CD14-positive monocyte (primary cell): Measurements from ENCODE around the gene ABHD3. TPM values are rescaled to one million over a fixed set of nuclear protein-coding genes. Genes with fewer than 3 reads are reported as not detected.

Experiments
- DNase-seq, 3 donors: peaks; one replicate each; pipeline ENCODE4 v3.0.0-alpha.2; 2011 to 2022
- H2AFZ ChIP-seq: 2 replicates; pipeline ENCODE4 v1.6.0; 2012; ENCODE audit warnings: mild to moderate bottlenecking, low read depth, low read length, inconsistent platforms; ENCODE audit not compliant: insufficient read depth, poor library complexity, severe bottlenecking
- H3K27ac ChIP-seq, 2 donors: 1 replicate in 1 of 2; 2 replicates in 1 of 2; pipeline ENCODE4 v1.5.1; 2012 to 2013; ENCODE audit warnings: low read length in 2 of 2, control low read depth in 1 of 2, inconsistent platforms in 1 of 2, low read depth in 1 of 2, mild to moderate bottlenecking in 1 of 2
- H3K27me3 ChIP-seq, 2 donors: one replicate each; pipeline versions ENCODE4 v1.6.0 to v1.6.1; 2011 to 2013; ENCODE audit warnings: low read length in 2 of 2; ENCODE audit not compliant: control insufficient read depth in 2 of 2, insufficient read depth in 2 of 2
- H3K36me3 ChIP-seq, 2 donors: replicated peaks in 1 of 2; 1 replicate in 1 of 2; 2 replicates in 1 of 2; pipeline versions ENCODE4 v1.5.1 to v1.6.1; 2012 to 2013; ENCODE audit warnings: low read length in 2 of 2, control low read depth in 1 of 2, inconsistent platforms in 1 of 2, mild to moderate bottlenecking in 1 of 2; ENCODE audit not compliant: insufficient read depth in 2 of 2, control insufficient read depth in 1 of 2
- H3K4me1 ChIP-seq, 2 donors: 1 replicate in 1 of 2; 2 replicates in 1 of 2; pipeline versions ENCODE4 v1.5.1 to v1.6.1; 2012 to 2013; ENCODE audit warnings: low read length in 2 of 2, control low read depth in 1 of 2, inconsistent platforms in 1 of 2, mild to moderate bottlenecking in 1 of 2, moderate library complexity in 1 of 2; ENCODE audit not compliant: insufficient read depth in 2 of 2, control insufficient read depth in 1 of 2
- H3K4me2 ChIP-seq: replicated peaks from 2 replicates; pipeline ENCODE3; 2012; ENCODE audit warnings: low read length, moderate library complexity, mild to moderate bottlenecking; ENCODE audit not compliant: poor library complexity, severe bottlenecking; ENCODE audit errors: extremely low read depth
- H3K4me3 ChIP-seq, 3 experiments: fragments of 200-600 bp in 1 of 3; sonication (generic) in 1 of 3; replicated peaks in 1 of 3; 1 replicate in 2 of 3; 2 replicates in 1 of 3; pipeline ENCODE4 v1.5.1; 2011 to 2013; ENCODE audit warnings: low read length in 3 of 3, mild to moderate bottlenecking in 3 of 3, control low read depth in 2 of 3, low read depth in 2 of 3, inconsistent platforms in 1 of 3, moderate library complexity in 1 of 3
- H3K79me2 ChIP-seq: 2 replicates; pipeline ENCODE4 v1.6.0; 2012; ENCODE audit warnings: mild to moderate bottlenecking, control low read depth, inconsistent platforms, low read length, moderate library complexity; ENCODE audit not compliant: insufficient read depth
- H3K9ac ChIP-seq: 2 replicates; pipeline ENCODE4 v1.6.0; 2017; ENCODE audit warnings: low read length, mild to moderate bottlenecking; ENCODE audit not compliant: insufficient read depth, poor library complexity, severe bottlenecking
- H3K9me3 ChIP-seq, 2 donors: replicated peaks in 1 of 2; 1 replicate in 1 of 2; 2 replicates in 1 of 2; pipeline versions ENCODE4 v1.5.1 to v1.6.1; 2012 to 2013; ENCODE audit warnings: low read length in 2 of 2, control low read depth in 1 of 2; ENCODE audit not compliant: control insufficient read depth in 1 of 2, insufficient read depth in 1 of 2
- H4K20me1 ChIP-seq: 2 replicates; pipeline ENCODE4 v1.6.0; 2012; ENCODE audit warnings: mild to moderate bottlenecking, low read length, control low read depth, moderate library complexity; ENCODE audit not compliant: insufficient read depth
- H3K27ac Mint-ChIP-seq, 7 donors: one replicate each; pipeline ENCODE4 v1.8.0; 2020; ENCODE audit warnings: mild to moderate bottlenecking in 7 of 7, mixed read lengths in 7 of 7, moderate library complexity in 6 of 7, inconsistent platforms in 2 of 7
- H3K27me3 Mint-ChIP-seq, 3 donors: one replicate each; pipeline ENCODE4 v1.8.0; 2021 to 2022; ENCODE audit warnings: low read depth in 3 of 3, mild to moderate bottlenecking in 3 of 3, mixed read lengths in 3 of 3, moderate library complexity in 3 of 3, inconsistent platforms in 1 of 3
- H3K36me3 Mint-ChIP-seq, 2 donors: one replicate each; pipeline ENCODE4 v1.8.0; 2020; ENCODE audit warnings: mixed read lengths in 2 of 2, inconsistent platforms in 1 of 2, mild to moderate bottlenecking in 1 of 2
- H3K4me1 Mint-ChIP-seq: one replicate; pipeline ENCODE4 v1.8.0; 2020; ENCODE audit warnings: mild to moderate bottlenecking, mixed read lengths
- H3K4me3 Mint-ChIP-seq, 2 donors: one replicate each; pipeline ENCODE4 v1.8.0; 2020; ENCODE audit warnings: mild to moderate bottlenecking in 2 of 2, mixed read lengths in 2 of 2, moderate library complexity in 1 of 2
- H3K9me3 Mint-ChIP-seq, 7 donors: one replicate each; pipeline ENCODE4 v1.8.0; 2020 to 2022; ENCODE audit warnings: mixed read lengths in 7 of 7, mild to moderate bottlenecking in 6 of 7, moderate library complexity in 6 of 7, inconsistent platforms in 2 of 7
- CTCF ChIP-seq: fragments of 200-600 bp; IDR thresholded peaks from one replicate; pipeline ENCODE4 v1.8.0; 2022; ENCODE audit warnings: antibody characterized with exemption, mild to moderate bottlenecking
- WGBS: methylation state at CpG from one replicate; pipeline ENCODE4 v1.1.5; 2013; ENCODE audit warnings: missing lambda C conversion rate; ENCODE audit not compliant: insufficient coverage; 5-methylcytosine and 5-hydroxymethylcytosine counted together
- intact Hi-C, 2 donors: fragments of 100-400 bp; cut with micrococcal nuclease; formaldehyde crosslinking; loops; one replicate each; pipeline versions ENCODE4 v1.15.0 to v1.15.1; 2023
- polyA plus RNA-seq, 3 donors: library from polyadenylated mRNA; depleted of rRNA in 1 of 3; unstranded in 2 of 3; stranded (reverse) in 1 of 3; fragments of 300-500 nt in 2 of 3; fragments of >200 nt in 1 of 3; fragmentation: Illumina TruSeq in 2 of 3; gene quantifications; 1 replicate in 2 of 3; 2 replicates in 1 of 3; pipeline ENCODE4 v1.2.3, GENCODE V29; 2012 to 2021

The ABHD3 gene
- polyA plus RNA-seq, 3 donors = 24.6 to 63.6 (median 42.0) TPM

GRCh38 chr18:21605213-21605612 lies 99.4 kb downstream of the ABHD3 start:
- Histone ChIP-seq H3K9me3 (no peaks in the 10 kb centered on the region), H2AFZ (no peak overlapping the region), H3K9ac (no peak overlapping the region), H3K4me2 (no peak overlapping the region), H3K27ac (no peak overlapping the region), H3K27me3 (no peaks in the 10 kb centered on the region), H3K79me2 (no peaks in the 10 kb centered on the region), H3K4me3 (no peak overlapping the region), H3K4me1 (peaks cover 20 to 22% of the 10 kb centered on the region in 2 donors), H3K36me3 (no peaks in the 10 kb centered on the region), H4K20me1 (no peaks in the 10 kb centered on the region)
- TF ChIP-seq CTCF = no peak
- no peaks in the 10 kb centered on the region for H3K36me3 Mint-ChIP-seq
- no peak overlapping the region for H3K27ac Mint-ChIP-seq
- H3K27me3 Mint-ChIP-seq = peaks cover 0 to 7% (median 0%) of the 10 kb centered on the region in 3 donors
- peaks cover 0 to 2% (median 0%) of the 10 kb centered on the region in 7 donors for H3K9me3 Mint-ChIP-seq
- intact Hi-C loops = no loop called here
- DNase-seq = no peak
- no peak overlapping the region for H3K4me3 Mint-ChIP-seq
- peaks cover 19% of the 10 kb centered on the region for H3K4me1 Mint-ChIP-seq

GRCh38 chr18:21604671-21605070 lies 99.9 kb downstream of the ABHD3 start:
- H3K4me1 Mint-ChIP-seq = peaks cover 21% of the 10 kb centered on the region
- no peaks in the 10 kb centered on the region for H3K27me3 ChIP-seq
- H4K20me1 ChIP-seq = peaks cover 3% of the 10 kb centered on the region
- H3K9me3 Mint-ChIP-seq = peaks cover 0 to 2% (median 0%) of the 10 kb centered on the region in 7 donors
- intact Hi-C loops = loop anchor here (5.0 kb wide), 2 partner anchors 98 to 138 kb away; partner anchors contain the start of genes ABHD3 (in 1 of the 2) and MIB1 (in 1 of the 2)
- peak in 1 of 3 donors; percentile 12 for DNase-seq
- 73% methylated on average over 2 of the region's 2 CpGs for WGBS
- H3K79me2 ChIP-seq = peaks cover 3% of the 10 kb centered on the region
- H3K36me3 Mint-ChIP-seq = no peaks in the 10 kb centered on the region
- no peaks in the 10 kb centered on the region for H3K9me3 ChIP-seq
- peaks cover 22 to 25% of the 10 kb centered on the region in 2 donors for H3K4me1 ChIP-seq
- no peak overlapping the region for H3K4me3 Mint-ChIP-seq
- TF ChIP-seq CTCF = no peak
- no peak overlapping the region for H3K4me3 ChIP-seq
- H3K27ac Mint-ChIP-seq = peak overlapping the region in 1 of 7 donors; percentile 10
- no peak overlapping the region for H2AFZ ChIP-seq
- no peaks in the 10 kb centered on the region for H3K36me3 ChIP-seq
- H3K27ac ChIP-seq = no peak overlapping the region
- H3K9ac ChIP-seq = no peak overlapping the region
- no peak overlapping the region for H3K4me2 ChIP-seq
- peaks cover 0 to 7% (median 0%) of the 10 kb centered on the region in 3 donors for H3K27me3 Mint-ChIP-seq
